HepG2 (cell line): ENCODE data around the gene NPPA. TPM values are rescaled to one million over a fixed set of nuclear protein-coding genes. Genes with fewer than 3 reads are reported as not detected.

Source experiments
- CREB1 ChIP-seq, 2 experiments: fragments of 450-650 bp in 1 of 2; IDR thresholded peaks; 2 replicates each; pipeline ENCODE4 v1.6.1; 2016 to 2017; ENCODE audit warnings: control low read depth in 1 of 2, mild to moderate bottlenecking in 1 of 2, missing compliant biosample characterization in 1 of 2, missing genetic modification characterization in 1 of 2
- DDIT3 ChIP-seq: sonication (generic); formaldehyde crosslinking; IDR thresholded peaks from 2 replicates; pipeline ENCODE4 v1.4.0; 2020; ENCODE audit warnings: mild to moderate bottlenecking, missing genetic modification reagents
- DPF2 ChIP-seq: sonication (generic); formaldehyde crosslinking; IDR thresholded peaks from 2 replicates; pipeline ENCODE4 v1.4.0; 2020; ENCODE audit warnings: mild to moderate bottlenecking, low read depth, missing genetic modification reagents, borderline replicate concordance
- EP300 ChIP-seq, 3 experiments: sonication (generic) in 1 of 3; formaldehyde crosslinking in 1 of 3; IDR thresholded peaks; 2 replicates each; pipeline versions ENCODE4 v1.5.1 to v1.6.1; 2011 to 2020; ENCODE audit warnings: low read depth in 2 of 3, low read length in 2 of 3, borderline replicate concordance in 1 of 3, improper control_type of control experiment in 1 of 3, mild to moderate bottlenecking in 1 of 3, missing genetic modification reagents in 1 of 3, moderate library complexity in 1 of 3
- ERF ChIP-seq: IDR thresholded peaks from 2 replicates; pipeline ENCODE4 v1.6.1; 2018; ENCODE audit warnings: missing biosample characterization, missing genetic modification reagents
- FOXK2 ChIP-seq: fragments of 450-650 bp; IDR thresholded peaks from 2 replicates; pipeline ENCODE4 v1.6.1; 2016
- GZF1 ChIP-seq: sonication (generic); formaldehyde crosslinking; IDR thresholded peaks from 2 replicates; pipeline ENCODE4 v1.5.1; 2020; ENCODE audit warnings: mild to moderate bottlenecking, missing genetic modification reagents
- IRF2 ChIP-seq: IDR thresholded peaks from 2 replicates; pipeline ENCODE4 v1.6.1; 2018; ENCODE audit warnings: missing genetic modification reagents, missing compliant biosample characterization
- PRMT3 ChIP-seq: sonication (generic); formaldehyde crosslinking; IDR thresholded peaks from 2 replicates; pipeline ENCODE4 v1.8.1; 2022; ENCODE audit warnings: low read depth, mild to moderate bottlenecking, moderate library complexity, missing genetic modification reagents, borderline replicate concordance
- RXRB ChIP-seq: IDR thresholded peaks from 2 replicates; pipeline ENCODE4 v1.6.1; 2016; ENCODE audit warnings: borderline replicate concordance, missing genetic modification reagents, missing compliant biosample characterization
- SIN3B ChIP-seq: fragments of 150-350 bp; IDR thresholded peaks from 2 replicates; pipeline ENCODE4 v1.6.1; 2014; ENCODE audit warnings: low read length
- ZKSCAN8 ChIP-seq: IDR thresholded peaks from 2 replicates; pipeline ENCODE4 v1.6.1; 2016; ENCODE audit warnings: borderline replicate concordance, missing genetic modification reagents, missing compliant biosample characterization
- ZNF296 ChIP-seq: sonication (generic); formaldehyde crosslinking; conservative IDR thresholded peaks from 2 replicates; pipeline ENCODE4 v1.5.0; 2020; ENCODE audit warnings: mild to moderate bottlenecking, missing genetic modification reagents
- ZNF350 ChIP-seq: sonication (generic); formaldehyde crosslinking; IDR thresholded peaks from 2 replicates; pipeline ENCODE4 v1.4.0; 2020; ENCODE audit warnings: mild to moderate bottlenecking, low read depth, missing genetic modification reagents, borderline replicate concordance
- ZNF362 ChIP-seq: sonication (generic); formaldehyde crosslinking; IDR thresholded peaks from 2 replicates; pipeline ENCODE4 v1.4.0; 2020; ENCODE audit warnings: missing genetic modification reagents, mild to moderate bottlenecking, borderline replicate concordance
- ZNF446 ChIP-seq: sonication (generic); formaldehyde crosslinking; IDR thresholded peaks from 2 replicates; pipeline ENCODE4 v1.5.0; 2020; ENCODE audit warnings: mild to moderate bottlenecking, missing genetic modification reagents
- ZNF503 ChIP-seq: sonication (generic); formaldehyde crosslinking; IDR thresholded peaks from 2 replicates; pipeline ENCODE4 v1.4.0; 2020; ENCODE audit warnings: missing genetic modification reagents
- ZNF572 ChIP-seq: sonication (generic); formaldehyde crosslinking; IDR thresholded peaks from 2 replicates; pipeline ENCODE4 v1.5.1; 2020; ENCODE audit warnings: mild to moderate bottlenecking, missing genetic modification reagents
- ZNF589 ChIP-seq: sonication (generic); formaldehyde crosslinking; conservative IDR thresholded peaks from 2 replicates; pipeline ENCODE4 v1.8.0; 2022; ENCODE audit warnings: mild to moderate bottlenecking, moderate library complexity, missing genetic modification reagents
- ZNF644 ChIP-seq: IDR thresholded peaks from 2 replicates; pipeline ENCODE4 v1.6.1; 2016; ENCODE audit warnings: low read depth
- ZNF790 ChIP-seq: sonication (generic); formaldehyde crosslinking; IDR thresholded peaks from 2 replicates; pipeline ENCODE4 v1.8.0; 2022; ENCODE audit warnings: missing genetic modification reagents, mild to moderate bottlenecking, borderline replicate concordance
- ZNF800 ChIP-seq: sonication (generic); formaldehyde crosslinking; IDR thresholded peaks from 2 replicates; pipeline ENCODE4 v1.4.0; 2020; ENCODE audit warnings: missing genetic modification reagents
- polyA plus RNA-seq, 8 experiments: library from polyadenylated mRNA; depleted of rRNA in 3 of 8; stranded (reverse) in 7 of 8; unstranded in 1 of 8; fragments of >200 nt; fragmentation: Illumina TruSeq in 4 of 8; extraction: Trizol in 4 of 8; gene quantifications; 2 replicates each; pipeline versions ENCODE4 v1.2.1 to v1.2.3, GENCODE V29; 2011 to 2016; ENCODE audit warnings: low read depth in 4 of 8, missing spikeins in 1 of 8, mixed read lengths in 1 of 8; ENCODE audit not compliant: insufficient read depth in 1 of 8
- total RNA-seq, 5 experiments: library from RNA; depleted of rRNA; stranded (reverse); fragments of >200 nt; fragmentation: Illumina TruSeq; extraction: Trizol; gene quantifications; 2 replicates each; pipeline ENCODE4 v1.2.3, GENCODE V29; 2016; ENCODE audit warnings: low read depth in 1 of 5

Gene NPPA
- total and polyA plus RNA-seq, 2 of the 13 experiments (the other 11 are each of a cell fraction or from before 2014, with no cell fraction given) = not detected

GRCh38 chr1:11842154-11843041 is 5.2 kb downstream of the NPPA start (continued):
- peak; percentile 96 for TF ChIP-seq DPF2
- TF ChIP-seq ZNF790 = peak; percentile 45; the same call in 1 of the 2 replicates
- peak; percentile 22; the same call in 1 of the 2 replicates for TF ChIP-seq CREB1 (IDR thresholded peaks at IDR 0.05)
- peak; percentile 80 for TF ChIP-seq CREB1 (CRISPR knock-in tag; IDR thresholded peaks at IDR 0.05)
- no peak for TF ChIP-seq FOXK2
- peak; percentile 84 for TF ChIP-seq ZNF350 (CRISPR knock-in tag)
- TF ChIP-seq ERF (CRISPR knock-in tag) = peak; percentile 87
- TF ChIP-seq PRMT3 (CRISPR knock-in tag) = no peak
- TF ChIP-seq EP300 (IDR thresholded peaks at IDR 0.05; ENCODE audit: low read depth in 2 of 2, low read length in 2 of 2) = peak; percentile 96 to 97
- peak; percentile 86; the same call in 1 of the 2 replicates for TF ChIP-seq EP300 (CRISPR knock-in tag; IDR thresholded peaks at IDR 0.05; ENCODE audit: borderline replicate concordance)
- TF ChIP-seq ZNF446 = 0 out of 2 replicates have a peak, but pooled peaks have one; percentile 10
- TF ChIP-seq ZNF362 (CRISPR knock-in tag) = peak; percentile 86
- peak; percentile 91 for TF ChIP-seq ZNF644
- TF ChIP-seq ZNF503 (CRISPR knock-in tag) = peak; percentile 72; the same call in 1 of the 2 replicates
- TF ChIP-seq RXRB = peak; percentile 99
- TF ChIP-seq ZKSCAN8 (CRISPR knock-in tag) = peak; percentile 51; the same call in 1 of the 2 replicates
- no peak for TF ChIP-seq SIN3B
- no peak for TF ChIP-seq DDIT3
- TF ChIP-seq ZNF589 (CRISPR knock-in tag) = peak; percentile 77; the same call in 1 of the 2 replicates
- TF ChIP-seq ZNF296 (CRISPR knock-in tag) = peak; percentile 52; the same call in 1 of the 2 replicates
- TF ChIP-seq ZNF800 = peak; percentile 81; the same call in 1 of the 2 replicates
- peak; percentile 79; the same call in 1 of the 2 replicates for TF ChIP-seq IRF2 (CRISPR knock-in tag)
- TF ChIP-seq ZNF572 (CRISPR knock-in tag) = peak; percentile 67; the same call in 1 of the 2 replicates
- no peak for TF ChIP-seq GZF1 (CRISPR knock-in tag)
